Heart left ventricle (tissue), 16 donors: Measurements from ENCODE around the gene KCNJ5. TPM values are rescaled to one million over a fixed set of nuclear protein-coding genes. Genes with fewer than 3 reads are reported as not detected.

Experiments
- ATAC-seq, 4 donors: fragments of 200-7000 bp; cut with Tn5 transposase; one replicate each; pipeline ENCODE4 v1.9.1; 2020 to 2022; ENCODE audit warnings: moderate library complexity in 4 of 4, mild to moderate bottlenecking in 3 of 4, moderate number of reproducible peaks in 1 of 4
- DNase-seq, 5 donors: peaks; one replicate each; pipeline ENCODE4 v3.0.0-alpha.2; 2020
- H3K27ac ChIP-seq, 12 donors: fragments of 200-600 bp; sonication (generic) in 4 of 12; one replicate each; pipeline versions ENCODE4 v1.5.0 to v1.8.0; 2016 to 2022; ENCODE audit warnings: mild to moderate bottlenecking in 2 of 12
- H3K27me3 ChIP-seq, 9 donors: fragments of 200-600 bp; sonication (generic) in 2 of 9; one replicate each; pipeline versions ENCODE4 v1.5.1 to v1.8.0; 2016 to 2022; ENCODE audit warnings: mild to moderate bottlenecking in 3 of 9
- H3K36me3 ChIP-seq, 9 donors: fragments of 200-600 bp; sonication (generic) in 2 of 9; one replicate each; pipeline versions ENCODE4 v1.5.0 to v1.8.0; 2018 to 2022; ENCODE audit warnings: mild to moderate bottlenecking in 2 of 9
- H3K4me1 ChIP-seq, 12 donors: fragments of 200-600 bp; sonication (generic) in 4 of 12; one replicate each; pipeline versions ENCODE4 v1.5.0 to v1.8.0; 2016 to 2022; ENCODE audit warnings: mild to moderate bottlenecking in 3 of 12
- H3K4me3 ChIP-seq, 12 donors: fragments of 200-600 bp; sonication (generic) in 4 of 12; one replicate each; pipeline versions ENCODE4 v1.5.0 to v1.8.0; 2017 to 2022; ENCODE audit warnings: mild to moderate bottlenecking in 9 of 12, moderate library complexity in 4 of 12
- H3K9me3 ChIP-seq, 12 donors: fragments of 200-600 bp; sonication (generic) in 4 of 12; one replicate each; pipeline versions ENCODE4 v1.5.0 to v1.8.0; 2016 to 2022; ENCODE audit warnings: mild to moderate bottlenecking in 1 of 12
- CTCF ChIP-seq, 12 donors: fragments of 200-600 bp; sonication (generic) in 4 of 12; IDR thresholded peaks; one replicate each; pipeline versions ENCODE4 v1.5.0 to v1.8.0; 2018 to 2022; ENCODE audit warnings: antibody characterized with exemption in 12 of 12, mild to moderate bottlenecking in 5 of 12
- POLR2A ChIP-seq, 2 donors: fragments of 450-650 bp; IDR thresholded peaks; one replicate each; pipeline ENCODE4 v1.6.1; 2017; ENCODE audit warnings: antibody characterized with exemption in 2 of 2, mild to moderate bottlenecking in 2 of 2, moderate library complexity in 2 of 2
- WGBS, 4 donors: extraction: QIAGEN DNeasy Blood & Tissue Kit in 2 of 4; methylation state at CpG; one replicate each; pipeline versions ENCODE4 v1.1.5 to v1.1.7; 2013 to 2018; 5-methylcytosine and 5-hydroxymethylcytosine counted together
- intact Hi-C, 10 donors: fragments of 100-400 bp; cut with DNase I; formaldehyde crosslinking; loops; one replicate each; pipeline versions ENCODE4 v1.11.1 to v1.14.2; 2022
- polyA plus RNA-seq, 2 donors: library from polyadenylated mRNA; stranded (reverse); fragments of 200-250 nt; gene quantifications; one replicate each; pipeline ENCODE4 v1.2.3, GENCODE V29; 2013
- total RNA-seq, 9 donors: library from RNA; depleted of rRNA in 2 of 9; stranded (reverse); fragments of >200 nt in 2 of 9; fragmentation: NEBNext Ultra II Directional in 3 of 9; extraction: Animal tissue kit (Norgen Biotek cat#: 25700) in 3 of 9; gene quantifications; one replicate each; pipeline versions ENCODE4 v1.1.0 to v1.2.4, GENCODE V29; 2016 to 2023
- donor health status: ischemic (EF 13 %, LVEDD 7.1; RV severe dilation, severe dysfunction).
- donor health status: healthy with polysubstance abuse.
- donor health status: DM: no; HTN: yes; CAD: no.
- donor health status: DM: no; HTN: no; CAD: no.
- donor health status: ischemic (EF 25% LVEDD 6.9; RV normal size, moderate dysfunction).
- donor health status: ischemic (EF 25% LVEDD 5.7; RV mildly dilated, moderate dysfunction).
- donor health status: healthy.
- donor health status: DM: yes; HTN: yes; CAD: no.
- donor health status: ischemic (EF 35%, LVEDD 5.7; RV mildly dilated, moderate dysfunction).
- donor health status: nonischemic (EF 11% LVEDD 7.7; RV severe dilation, severe dysfunction).
- donor health status: DM: yes; HTN: yes; CAD: no.
- donor health status: PGD.
- donor health status: ischemic (EF 29% LVEDD 5.4; RV normal size, mild dysfunction).
- donor health status: nonischemic (EF 23%, LVEDD 6.1; RV moderate dilation, normal function).

Gene KCNJ5
- total and polyA plus RNA-seq, 11 donors: 1.4 to 29.4 (median 6.0) TPM

- H3K9me3 ChIP-seq: no peaks in the 10 kb centered on the region
Measured at GRCh38 chr11:128920666-128921065, 29.5 kb downstream of the KCNJ5 start.

GRCh38 chr11:128921793-128922192, 30.6 kb downstream of the KCNJ5 start:
- Histone ChIP-seq H3K9me3 (no peaks in the 10 kb centered on the region), H3K4me1 (no peaks in the 10 kb centered on the region), H3K4me3 (no peak overlapping the region), H3K27ac (no peak overlapping the region), H3K27me3 (no peaks in the 10 kb centered on the region), H3K36me3 (no peaks in the 10 kb centered on the region)
- TF ChIP-seq POLR2A (IDR thresholded peaks at IDR 0.05) (no peak), CTCF (IDR thresholded peaks at IDR 0.05) (no peak)
- intact Hi-C loops: no loop called here
- ATAC-seq: no peak
- DNase-seq: no peak
- WGBS, 4 donors: 74 to 94% (median 90%) methylated on average over 4 of the region's 4 CpGs

More at GRCh38 chr11:128920666-128921065, 29.5 kb downstream of the KCNJ5 start:
- no peaks in the 10 kb centered on the region for H3K4me1 ChIP-seq
- H3K36me3 ChIP-seq: no peaks in the 10 kb centered on the region
- no peak overlapping the region for H3K27ac ChIP-seq
- no peak for DNase-seq
- no peak for ATAC-seq
- no peak overlapping the region for H3K4me3 ChIP-seq
- no peak for TF ChIP-seq POLR2A (IDR thresholded peaks at IDR 0.05)
- no peak for TF ChIP-seq CTCF (IDR thresholded peaks at IDR 0.05)
- 82 to 88% (median 84%) methylated on average over 14 to 15 of the region's 15 CpGs for WGBS, 4 donors
- no peaks in the 10 kb centered on the region for H3K27me3 ChIP-seq
- intact Hi-C loops: no loop called here

GRCh38 chr11:128924104-128924503, 32.9 kb downstream of the KCNJ5 start:
- Histone ChIP-seq H3K4me3 (no peak overlapping the region), H3K27ac (no peak overlapping the region), H3K9me3 (no peaks in the 10 kb centered on the region), H3K4me1 (peaks cover 0 to 11% (median 0%) of the 10 kb centered on the region in 12 donors), H3K27me3 (no peaks in the 10 kb centered on the region), H3K36me3 (no peaks in the 10 kb centered on the region)
- no peak for TF ChIP-seq POLR2A (IDR thresholded peaks at IDR 0.05)
- TF ChIP-seq CTCF (IDR thresholded peaks at IDR 0.05): no peak
- ATAC-seq (no peak), DNase-seq (no peak)
- intact Hi-C loops: no loop called here
- 80 to 86% (median 85%) methylated on average over 7 of the region's 7 CpGs for WGBS, 4 donors

- no peaks in the 10 kb centered on the region for H3K9me3 ChIP-seq
- no peak overlapping the region for H3K4me3 ChIP-seq
- no peaks in the 10 kb centered on the region for H3K36me3 ChIP-seq
- DNase-seq (no peak), ATAC-seq (no peak)
- no peak for TF ChIP-seq CTCF (IDR thresholded peaks at IDR 0.05)
- no peak for TF ChIP-seq POLR2A (IDR thresholded peaks at IDR 0.05)
- WGBS, 4 donors: 73 to 82% (median 76%) methylated on average over 15 to 16 of the region's 16 CpGs
- no peaks in the 10 kb centered on the region for H3K27me3 ChIP-seq
- peaks cover 0 to 11% (median 0%) of the 10 kb centered on the region in 12 donors for H3K4me1 ChIP-seq
- H3K27ac ChIP-seq: no peak overlapping the region
- intact Hi-C loops: no loop called here
Measured at GRCh38 chr11:128924510-128925249, 33.5 kb downstream of the KCNJ5 start.
